ENCODE results near the gene SAMD13.

Gene SAMD13

GRCh38 chr1:84259989-84260388 is 41.5 kb upstream of the SAMD13 start:
- CTCF ChIA-PET, result interaction anchor here (0.6 to 1.0 kb wide), 2 partner anchors 116 to 1424 kb away, joined by 3 read pairs; partner anchors contain the start of gene PRKACB
- no peaks in the 10 kb centered on the region for H3K9me3 ChIP-seq (ENCODE audit: control extremely low read depth in 1 of 5, control insufficient read depth in 4 of 5, insufficient read depth in 2 of 5, low read depth in 1 of 5, low read length in 4 of 5)
- no peak overlapping the region for H3K4me3 ChIP-seq (ENCODE audit: control insufficient read depth in 1 of 7, extremely low read depth in 1 of 7, insufficient read depth in 4 of 7, low read depth in 2 of 7, low read length in 6 of 7)
- H3K4me1 ChIP-seq (ENCODE audit: control extremely low read depth in 1 of 4, control insufficient read depth in 4 of 4, insufficient read depth in 4 of 4, low read length in 3 of 4), result no peaks in the 10 kb centered on the region
- no peaks in the 10 kb centered on the region for H3K36me3 ChIP-seq (ENCODE audit: control insufficient read depth in 4 of 4, insufficient read depth in 4 of 4, low read length in 3 of 4)
- POLR2A ChIA-PET, result no interaction called here
- no peak overlapping the region for H3K27ac ChIP-seq (ENCODE audit: insufficient read depth in 1 of 2, low read depth in 1 of 2, low read length in 2 of 2, poor library complexity in 1 of 2, severe bottlenecking in 2 of 2)
- no CpG with 5 or more reads among the region's 2 CpGs for WGBS (ENCODE audit: insufficient coverage)
- no peaks in the 10 kb centered on the region for H3K27me3 ChIP-seq (replicated peaks in 2 of 5; ENCODE audit: control insufficient read depth in 4 of 5, insufficient read depth in 5 of 5, low read length in 4 of 5)
- no peak for DNase-seq

- H3K27me3 ChIP-seq (replicated peaks in 2 of 5; ENCODE audit: control insufficient read depth in 4 of 5, insufficient read depth in 5 of 5, low read length in 4 of 5), result no peaks in the 10 kb centered on the region
- no peaks in the 10 kb centered on the region for H3K36me3 ChIP-seq (ENCODE audit: control insufficient read depth in 4 of 4, insufficient read depth in 4 of 4, low read length in 3 of 4)
- WGBS (ENCODE audit: insufficient coverage), result 100% methylated on average over 1 of the region's 3 CpGs
- ChIA-PET POLR2A (no interaction called here), CTCF (no interaction called here)
- H3K9me3 ChIP-seq (ENCODE audit: control extremely low read depth in 1 of 5, control insufficient read depth in 4 of 5, insufficient read depth in 2 of 5, low read depth in 1 of 5, low read length in 4 of 5), result no peaks in the 10 kb centered on the region
- no peaks in the 10 kb centered on the region for H3K4me1 ChIP-seq (ENCODE audit: control extremely low read depth in 1 of 4, control insufficient read depth in 4 of 4, insufficient read depth in 4 of 4, low read length in 3 of 4)
- no peak overlapping the region for H3K4me3 ChIP-seq (ENCODE audit: control insufficient read depth in 1 of 7, extremely low read depth in 1 of 7, insufficient read depth in 4 of 7, low read depth in 2 of 7, low read length in 6 of 7)
- no peak for DNase-seq
- H3K27ac ChIP-seq (ENCODE audit: insufficient read depth in 1 of 2, low read depth in 1 of 2, low read length in 2 of 2, poor library complexity in 1 of 2, severe bottlenecking in 2 of 2), result no peak overlapping the region
These were observed 40.5 kb upstream of the SAMD13 start for GRCh38 chr1:84260852-84261518.

DNA sequence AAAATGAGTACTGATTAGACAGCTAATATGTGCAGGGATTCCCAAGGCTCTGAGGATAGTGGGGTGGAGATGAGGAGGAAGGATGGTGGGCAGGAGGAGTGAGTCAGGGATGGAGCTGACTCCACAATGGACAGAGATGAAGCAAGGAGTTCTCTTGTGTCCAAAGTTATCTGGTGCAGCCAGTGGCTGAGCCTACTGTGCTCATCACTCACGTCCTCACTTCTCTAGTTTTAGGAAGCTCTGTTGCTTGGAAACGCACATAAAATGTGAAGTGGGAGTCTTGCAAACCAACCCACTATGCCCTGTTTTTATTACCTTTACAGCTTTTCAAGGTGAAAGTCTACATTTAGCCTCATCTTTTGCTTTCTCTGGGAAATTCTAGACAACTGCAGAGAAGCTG is 36.5 kb upstream of the SAMD13 start:
- WGBS (ENCODE audit: insufficient coverage), result 100% methylated on average over 2 of the region's 2 CpGs
- no peaks in the 10 kb centered on the region for H3K9me3 ChIP-seq (ENCODE audit: control extremely low read depth in 1 of 5, control insufficient read depth in 4 of 5, insufficient read depth in 2 of 5, low read depth in 1 of 5, low read length in 4 of 5)
- H3K27ac ChIP-seq (ENCODE audit: insufficient read depth in 1 of 2, low read depth in 1 of 2, low read length in 2 of 2, poor library complexity in 1 of 2, severe bottlenecking in 2 of 2), result no peak overlapping the region
- H3K27me3 ChIP-seq (replicated peaks in 2 of 5; ENCODE audit: control insufficient read depth in 4 of 5, insufficient read depth in 5 of 5, low read length in 4 of 5), result no peaks in the 10 kb centered on the region
- CTCF ChIA-PET, result interaction anchor here (0.9 to 3.8 kb wide), 3 partner anchors 10 to 24 kb away, joined by 3 to 12 read pairs (median 5); no protein-coding TSS in a partner anchor
- POLR2A ChIA-PET, result no interaction called here
- no peak overlapping the region for H3K4me3 ChIP-seq (ENCODE audit: control insufficient read depth in 1 of 7, extremely low read depth in 1 of 7, insufficient read depth in 4 of 7, low read depth in 2 of 7, low read length in 6 of 7)
- no peaks in the 10 kb centered on the region for H3K4me1 ChIP-seq (ENCODE audit: control extremely low read depth in 1 of 4, control insufficient read depth in 4 of 4, insufficient read depth in 4 of 4, low read length in 3 of 4)
- H3K36me3 ChIP-seq (ENCODE audit: control insufficient read depth in 4 of 4, insufficient read depth in 4 of 4, low read length in 3 of 4), result no peaks in the 10 kb centered on the region
- no peak for DNase-seq

DNA sequence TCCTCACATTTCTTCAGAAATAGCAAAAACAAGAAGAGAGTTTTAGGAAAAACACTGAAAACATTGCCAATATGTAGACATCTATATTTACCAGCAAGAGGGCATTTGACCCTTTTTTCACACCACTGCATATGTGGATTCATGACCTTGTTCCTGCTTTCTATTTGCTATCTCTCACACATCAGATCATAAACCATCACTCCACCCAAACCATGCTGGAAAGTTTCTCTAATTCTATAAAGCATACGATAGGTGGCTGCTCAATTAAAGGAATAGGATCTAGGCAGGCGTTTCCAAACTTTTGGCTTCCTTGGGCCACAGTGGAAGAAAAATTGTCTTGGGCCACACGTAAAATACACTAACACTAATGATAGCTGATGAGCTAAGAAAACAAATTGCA is 35.6 kb upstream of the SAMD13 start:
- Histone ChIP-seq H3K4me1 (ENCODE audit: control extremely low read depth in 1 of 4, control insufficient read depth in 4 of 4, insufficient read depth in 4 of 4, low read length in 3 of 4) (peaks cover 0 to under 1% (median 0%) of the 10 kb centered on the region in 4 experiments), H3K9me3 (ENCODE audit: control extremely low read depth in 1 of 5, control insufficient read depth in 4 of 5, insufficient read depth in 2 of 5, low read depth in 1 of 5, low read length in 4 of 5) (no peaks in the 10 kb centered on the region), H3K4me3 (ENCODE audit: control insufficient read depth in 1 of 7, extremely low read depth in 1 of 7, insufficient read depth in 4 of 7, low read depth in 2 of 7, low read length in 6 of 7) (no peak overlapping the region), H3K27me3 (replicated peaks in 2 of 5; ENCODE audit: control insufficient read depth in 4 of 5, insufficient read depth in 5 of 5, low read length in 4 of 5) (no peaks in the 10 kb centered on the region), H3K27ac (ENCODE audit: insufficient read depth in 1 of 2, low read depth in 1 of 2, low read length in 2 of 2, poor library complexity in 1 of 2, severe bottlenecking in 2 of 2) (no peak overlapping the region), H3K36me3 (ENCODE audit: control insufficient read depth in 4 of 4, insufficient read depth in 4 of 4, low read length in 3 of 4) (no peaks in the 10 kb centered on the region)
- ChIA-PET POLR2A (no interaction called here), CTCF (interaction anchor here (0.5 to 3.8 kb wide), 3 partner anchors 11 to 23 kb away, joined by 4 to 12 read pairs (median 5); no protein-coding TSS in a partner anchor)
- WGBS (ENCODE audit: insufficient coverage), result no CpG with 5 or more reads among the region's 3 CpGs
- no peak for DNase-seq

DNA sequence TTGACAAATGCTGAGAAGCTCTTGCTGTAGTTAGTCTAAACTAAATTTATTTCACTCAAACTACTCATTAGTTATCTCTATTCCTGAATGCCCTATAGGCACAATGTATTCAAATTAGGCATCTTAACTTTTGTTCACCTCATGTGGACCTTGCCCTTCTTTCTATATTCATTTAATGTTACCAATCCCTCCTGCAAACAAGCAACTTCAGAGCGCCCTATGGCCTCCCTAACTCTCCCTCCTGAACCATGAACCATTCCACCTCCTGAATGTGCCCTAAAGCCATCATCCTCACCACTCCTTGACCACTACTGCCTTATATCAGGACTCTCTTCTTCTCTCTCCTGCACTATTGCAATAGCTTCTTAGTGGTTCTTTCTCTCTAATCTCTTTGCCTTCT is 34.8 kb upstream of the SAMD13 start:
- DNase-seq, result no peak
- Histone ChIP-seq H3K4me3 (ENCODE audit: control insufficient read depth in 1 of 7, extremely low read depth in 1 of 7, insufficient read depth in 4 of 7, low read depth in 2 of 7, low read length in 6 of 7) (no peak overlapping the region), H3K27ac (ENCODE audit: insufficient read depth in 1 of 2, low read depth in 1 of 2, low read length in 2 of 2, poor library complexity in 1 of 2, severe bottlenecking in 2 of 2) (no peak overlapping the region), H3K9me3 (ENCODE audit: control extremely low read depth in 1 of 5, control insufficient read depth in 4 of 5, insufficient read depth in 2 of 5, low read depth in 1 of 5, low read length in 4 of 5) (no peaks in the 10 kb centered on the region), H3K4me1 (ENCODE audit: control extremely low read depth in 1 of 4, control insufficient read depth in 4 of 4, insufficient read depth in 4 of 4, low read length in 3 of 4) (peaks cover 0 to 9% (median 3%) of the 10 kb centered on the region in 4 experiments), H3K27me3 (replicated peaks in 2 of 5; ENCODE audit: control insufficient read depth in 4 of 5, insufficient read depth in 5 of 5, low read length in 4 of 5) (no peaks in the 10 kb centered on the region), H3K36me3 (ENCODE audit: control insufficient read depth in 4 of 4, insufficient read depth in 4 of 4, low read length in 3 of 4) (no peaks in the 10 kb centered on the region)
- POLR2A ChIA-PET, result no interaction called here
- CTCF ChIA-PET, result interaction anchor here (3.8 kb wide), 1 partner anchor 11 kb away, joined by 12 read pairs; no protein-coding TSS in a partner anchor
- WGBS (ENCODE audit: insufficient coverage), result 0% methylated on average over 1 of the region's 1 CpG

DNA sequence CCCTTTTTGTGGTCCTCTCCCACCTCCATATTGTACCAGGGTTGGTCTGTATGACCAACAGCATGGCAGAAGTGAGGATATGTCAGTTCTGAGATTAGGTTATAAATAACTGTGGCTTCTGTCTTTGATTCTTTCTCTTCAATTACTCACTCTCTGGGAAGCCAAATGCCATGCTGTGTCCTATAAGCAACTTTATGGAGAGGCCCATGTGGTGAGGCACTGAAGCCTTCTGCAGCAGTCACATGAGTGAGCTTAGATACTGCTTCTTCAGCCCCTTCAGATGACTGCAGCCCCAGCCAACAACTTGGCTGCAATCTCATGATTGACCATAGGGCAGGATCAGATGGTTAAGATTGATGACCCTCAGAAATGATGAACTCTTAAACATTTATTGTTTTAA is 34.0 kb upstream of the SAMD13 start:
- H3K4me1 ChIP-seq (ENCODE audit: control extremely low read depth in 1 of 4, control insufficient read depth in 4 of 4, insufficient read depth in 4 of 4, low read length in 3 of 4), result peaks cover 0 to 11% (median 3%) of the 10 kb centered on the region in 4 experiments
- CTCF ChIA-PET, result interaction anchor here (0.6 to 3.8 kb wide), 2 partner anchors 11 to 12 kb away, joined by 3 to 12 read pairs; no protein-coding TSS in a partner anchor
- H3K27ac ChIP-seq (ENCODE audit: insufficient read depth in 1 of 2, low read depth in 1 of 2, low read length in 2 of 2, poor library complexity in 1 of 2, severe bottlenecking in 2 of 2), result no peak overlapping the region
- POLR2A ChIA-PET, result no interaction called here
- no peaks in the 10 kb centered on the region for H3K27me3 ChIP-seq (replicated peaks in 2 of 5; ENCODE audit: control insufficient read depth in 4 of 5, insufficient read depth in 5 of 5, low read length in 4 of 5)
- H3K9me3 ChIP-seq (ENCODE audit: control extremely low read depth in 1 of 5, control insufficient read depth in 4 of 5, insufficient read depth in 2 of 5, low read depth in 1 of 5, low read length in 4 of 5), result no peaks in the 10 kb centered on the region
- no peak overlapping the region for H3K4me3 ChIP-seq (ENCODE audit: control insufficient read depth in 1 of 7, extremely low read depth in 1 of 7, insufficient read depth in 4 of 7, low read depth in 2 of 7, low read length in 6 of 7)
- H3K36me3 ChIP-seq (ENCODE audit: control insufficient read depth in 4 of 4, insufficient read depth in 4 of 4, low read length in 3 of 4), result no peaks in the 10 kb centered on the region
- no peak for DNase-seq

- CTCF ChIA-PET, result interaction anchor here (1.0 kb wide), 1 partner anchor 121 kb away, joined by 3 read pairs; no protein-coding TSS in a partner anchor
These were observed 33.2 kb upstream of the SAMD13 start for GRCh38 chr1:84268346-84268745.

More at GRCh38 chr1:84268346-84268745, 33.2 kb upstream of the SAMD13 start:
- Histone ChIP-seq H3K4me3 (ENCODE audit: control insufficient read depth in 1 of 7, extremely low read depth in 1 of 7, insufficient read depth in 4 of 7, low read depth in 2 of 7, low read length in 6 of 7) (no peak overlapping the region), H3K27me3 (replicated peaks in 2 of 5; ENCODE audit: control insufficient read depth in 4 of 5, insufficient read depth in 5 of 5, low read length in 4 of 5) (no peaks in the 10 kb centered on the region), H3K27ac (ENCODE audit: insufficient read depth in 1 of 2, low read depth in 1 of 2, low read length in 2 of 2, poor library complexity in 1 of 2, severe bottlenecking in 2 of 2) (no peak overlapping the region), H3K4me1 (ENCODE audit: control extremely low read depth in 1 of 4, control insufficient read depth in 4 of 4, insufficient read depth in 4 of 4, low read length in 3 of 4) (peaks cover 0 to 11% (median 3%) of the 10 kb centered on the region in 4 experiments), H3K36me3 (ENCODE audit: control insufficient read depth in 4 of 4, insufficient read depth in 4 of 4, low read length in 3 of 4) (no peaks in the 10 kb centered on the region), H3K9me3 (ENCODE audit: control extremely low read depth in 1 of 5, control insufficient read depth in 4 of 5, insufficient read depth in 2 of 5, low read depth in 1 of 5, low read length in 4 of 5) (no peaks in the 10 kb centered on the region)
- DNase-seq, result no peak
- POLR2A ChIA-PET, result no interaction called here
- no CpG with 5 or more reads among the region's 1 CpG for WGBS (ENCODE audit: insufficient coverage)
